ENCODE data around the gene PANK2.
A peak's percentile ranks its signal among the peaks of the same experiment; 100 is the strongest.

Gene PANK2

GRCh38 chr20:3901706-3902440 is 12.7 kb downstream of the PANK2 start:
- no peak overlapping the region for H3K4me3 ChIP-seq (ENCODE audit: low read length)
- TF ChIP-seq ZNF274 (IDR thresholded peaks at IDR 0.05; ENCODE audit: low read depth, low read length) = no peak

- H3K4me3 ChIP-seq (ENCODE audit: low read length) = no peak overlapping the region
- no peak for TF ChIP-seq ZNF274 (IDR thresholded peaks at IDR 0.05; ENCODE audit: low read depth, low read length)
Measured at GRCh38 chr20:3902446-3902845, 13.3 kb downstream of the PANK2 start.

GRCh38 chr20:3904224-3904623 is 15.0 kb downstream of the PANK2 start:
- TF ChIP-seq ZNF274 (IDR thresholded peaks at IDR 0.05; ENCODE audit: low read depth, low read length) = no peak
- no peak overlapping the region for H3K4me3 ChIP-seq (ENCODE audit: low read length)

- no peak for TF ChIP-seq ZNF274 (IDR thresholded peaks at IDR 0.05; ENCODE audit: low read depth, low read length)
Measured at GRCh38 chr20:3904857-3905256, 15.7 kb downstream of the PANK2 start.

GRCh38 chr20:3906744-3907721 is 17.8 kb downstream of the PANK2 start:
- H3K4me3 ChIP-seq (ENCODE audit: low read length) = peak overlapping the region; percentile 9; the same call in 1 of the 2 replicates

More at GRCh38 chr20:3904857-3905256, 15.7 kb downstream of the PANK2 start:
- H3K4me3 ChIP-seq (ENCODE audit: low read length) = no peak overlapping the region

- TF ChIP-seq ZNF274 (IDR thresholded peaks at IDR 0.05; ENCODE audit: low read depth, low read length) = no peak
- H3K4me3 ChIP-seq (ENCODE audit: low read length) = no peak overlapping the region
Measured at GRCh38 chr20:3908667-3909066, 19.5 kb downstream of the PANK2 start.

- TF ChIP-seq ZNF274 (IDR thresholded peaks at IDR 0.05; ENCODE audit: low read depth, low read length) = no peak
- H3K4me3 ChIP-seq (ENCODE audit: low read length) = no peak overlapping the region
Measured at GRCh38 chr20:3909952-3910366, 20.8 kb downstream of the PANK2 start.

- TF ChIP-seq ZNF274 (IDR thresholded peaks at IDR 0.05; ENCODE audit: low read depth, low read length) = no peak
- H3K4me3 ChIP-seq (ENCODE audit: low read length) = no peak overlapping the region
Measured at GRCh38 chr20:3910853-3911252, 21.7 kb downstream of the PANK2 start.

- H3K4me3 ChIP-seq (ENCODE audit: low read length) = no peak overlapping the region
- TF ChIP-seq ZNF274 (IDR thresholded peaks at IDR 0.05; ENCODE audit: low read depth, low read length) = no peak
Measured at GRCh38 chr20:3911956-3912355, 22.8 kb downstream of the PANK2 start.

GRCh38 chr20:3914446-3914845 is 25.3 kb downstream of the PANK2 start:
- no peak overlapping the region for H3K4me3 ChIP-seq (ENCODE audit: low read length)
- TF ChIP-seq ZNF274 (IDR thresholded peaks at IDR 0.05; ENCODE audit: low read depth, low read length) = no peak

GRCh38 chr20:3915691-3916090 is 26.5 kb downstream of the PANK2 start:
- TF ChIP-seq ZNF274 (IDR thresholded peaks at IDR 0.05; ENCODE audit: low read depth, low read length) = no peak
- no peak overlapping the region for H3K4me3 ChIP-seq (ENCODE audit: low read length)

- TF ChIP-seq ZNF274 (IDR thresholded peaks at IDR 0.05; ENCODE audit: low read depth, low read length) = no peak
- H3K4me3 ChIP-seq (ENCODE audit: low read length) = no peak overlapping the region
Measured at GRCh38 chr20:3916364-3916763, 27.2 kb downstream of the PANK2 start.

GRCh38 chr20:3919352-3919751 is 30.2 kb downstream of the PANK2 start:
- TF ChIP-seq ZNF274 (IDR thresholded peaks at IDR 0.05; ENCODE audit: low read depth, low read length) = no peak
- no peak overlapping the region for H3K4me3 ChIP-seq (ENCODE audit: low read length)

- no peak overlapping the region for H3K4me3 ChIP-seq (ENCODE audit: low read length)
- TF ChIP-seq ZNF274 (IDR thresholded peaks at IDR 0.05; ENCODE audit: low read depth, low read length) = no peak
Measured at GRCh38 chr20:3922223-3922982, 33.2 kb downstream of the PANK2 start.

Data from GM08714 (cell line).